AG20443 (cell line): Measurements from ENCODE around the gene FXR2.

Experiments used
- DNase-seq: peaks from one replicate; pipeline ENCODE4 v3.0.0; 2012; ENCODE audit warnings: low spot score, mixed read lengths

The FXR2 gene

GRCh38 chr17:7589204-7589868, 25.4 kb downstream of the FXR2 start:
- DNase-seq, result peak; percentile 89

- DNase-seq, result no peak
Observed at GRCh38 chr17:7588553-7589203, 26.0 kb downstream of the FXR2 start.

GRCh38 chr17:7587420-7588151, 27.1 kb downstream of the FXR2 start:
- DNase-seq, result peak; percentile 90

GRCh38 chr17:7586673-7587419, 27.9 kb downstream of the FXR2 start:
- no peak for DNase-seq

- DNase-seq, result peak; percentile 92
Observed at GRCh38 chr17:7583253-7584109, 31.2 kb downstream of the FXR2 start, which contains the start of gene MPDU1. MPDU1 (plus strand) TSS chr17:7583852; CDS start chr17:7583863, 11 bp downstream.

GRCh38 chr17:7582396-7583252, 32.1 kb downstream of the FXR2 start:
- no peak for DNase-seq

- no peak for DNase-seq
Observed at GRCh38 chr17:7580604-7581575, 33.8 kb downstream of the FXR2 start.

GRCh38 chr17:7579834-7580603, 34.7 kb downstream of the FXR2 start:
- no peak for DNase-seq

- DNase-seq, result peak; percentile 88
Observed at GRCh38 chr17:7579001-7579833, 35.5 kb downstream of the FXR2 start, which contains the start of gene CD68. CD68 (plus strand) TSS chr17:7579638; CDS start chr17:7579678, 40 bp downstream.

- DNase-seq, result no peak
Observed at GRCh38 chr17:7577327-7578199, 37.1 kb downstream of the FXR2 start.

- no peak for DNase-seq
Observed at GRCh38 chr17:7576432-7576937, 38.2 kb downstream of the FXR2 start.

- no peak for DNase-seq
Observed at GRCh38 chr17:7575959-7576358, 38.7 kb downstream of the FXR2 start.

- DNase-seq, result no peak
Observed at GRCh38 chr17:7575481-7575883, 39.2 kb downstream of the FXR2 start.

GRCh38 chr17:7574176-7574953, 40.3 kb downstream of the FXR2 start:
- no peak for DNase-seq
